SH-SY5Y (cell line): ENCODE measurements around the gene SPATA2.

ENCODE experiments used
- GATA2 ChIP-seq: IDR thresholded peaks from 2 replicates; pipeline ENCODE4 v1.6.1; 2011; ENCODE audit warnings: mild to moderate bottlenecking, low read depth, low read length
- GATA3 ChIP-seq: IDR thresholded peaks from 2 replicates; pipeline ENCODE4 v1.6.1; 2011; ENCODE audit warnings: low read depth, mild to moderate bottlenecking, low read length, moderate library complexity

The SPATA2 gene

GRCh38 chr20:49937027-49937929 lies 21.9 kb upstream of the SPATA2 start:
- TF ChIP-seq GATA2: no peak
- no peak for TF ChIP-seq GATA3

GRCh38 chr20:49936153-49937026 lies 21.1 kb upstream of the SPATA2 start, which contains the start of gene RNF114:
Gene RNF114, plus strand, starts transcription at chr20:49936397. Its CDS starts 16 bp downstream, at chr20:49936413.
- TF ChIP-seq GATA2 (no peak), GATA3 (no peak)

- TF ChIP-seq GATA3: no peak
- TF ChIP-seq GATA2: no peak
These were observed 20.4 kb upstream of the SPATA2 start for GRCh38 chr20:49935746-49936152.

GRCh38 chr20:49929142-49929494 lies 13.8 kb upstream of the SPATA2 start:
- TF ChIP-seq GATA3: no peak
- TF ChIP-seq GATA2: no peak

- TF ChIP-seq GATA2 (no peak), GATA3 (no peak)
These were observed 13.2 kb upstream of the SPATA2 start for GRCh38 chr20:49928411-49929141.

GRCh38 chr20:49925901-49926454 lies 10.6 kb upstream of the SPATA2 start:
- TF ChIP-seq GATA3 (no peak), GATA2 (no peak)

GRCh38 chr20:49924247-49924646 lies 8.9 kb upstream of the SPATA2 start:
- TF ChIP-seq GATA2: no peak
- TF ChIP-seq GATA3: no peak

GRCh38 chr20:49919461-49919860 lies 4.1 kb upstream of the SPATA2 start:
- TF ChIP-seq GATA3 (no peak), GATA2 (no peak)

- TF ChIP-seq GATA2 (no peak), GATA3 (no peak)
These were observed 3.7 kb upstream of the SPATA2 start for GRCh38 chr20:49919009-49919408.

- TF ChIP-seq GATA2: no peak
- TF ChIP-seq GATA3: no peak
These were observed 3.1 kb upstream of the SPATA2 start for GRCh38 chr20:49918446-49918845.

GRCh38 chr20:49916146-49917002 lies 1.0 kb upstream of the SPATA2 start:
- TF ChIP-seq GATA3: no peak
- TF ChIP-seq GATA2: no peak

GRCh38 chr20:49915118-49915379 lies 280 bp downstream of the SPATA2 start:
- TF ChIP-seq GATA2: no peak; the same call in 1 of the 2 replicates

- no peak for TF ChIP-seq GATA2
- no peak for TF ChIP-seq GATA3
These were observed 815 bp downstream of the SPATA2 start for GRCh38 chr20:49914310-49915117.
